Kidney (tissue), 14 donors: ENCODE results near the gene CIRBP. TPM values are rescaled to one million over a fixed set of nuclear protein-coding genes. Genes with fewer than 3 reads are reported as not detected.

Experiments used
- DNase-seq, 5 donors: peaks; one replicate each; pipeline ENCODE4 v3.0.0-alpha.2; 2013 to 2020
- FAIRE-seq: peaks from 2 replicates; lab custom pipeline; 2012; peaks lifted over from hg19 to GRCh38; lab: Jason Lieb, UNC
- H3K27ac ChIP-seq, 2 donors: one replicate each; pipeline ENCODE4 v1.7.0; 2013; ENCODE audit warnings: low read depth in 2 of 2, low read length in 2 of 2, inconsistent platforms in 1 of 2
- H3K27me3 ChIP-seq: one replicate; pipeline ENCODE4 v1.7.1; 2013; ENCODE audit warnings: low read length, inconsistent platforms; ENCODE audit not compliant: control insufficient read depth, insufficient read depth
- H3K36me3 ChIP-seq, 3 donors: one replicate each; pipeline versions ENCODE4 v1.7.0 to v1.7.1; 2013; ENCODE audit warnings: low read length in 3 of 3, control low read depth in 1 of 3, inconsistent platforms in 1 of 3; ENCODE audit not compliant: insufficient read depth in 3 of 3, control insufficient read depth in 2 of 3
- H3K4me1 ChIP-seq, 3 donors: one replicate each; pipeline versions ENCODE4 v1.7.0 to v1.7.1; 2013; ENCODE audit warnings: low read length in 3 of 3, inconsistent platforms in 1 of 3, low read depth in 1 of 3; ENCODE audit not compliant: control insufficient read depth in 2 of 3, insufficient read depth in 2 of 3
- H3K4me3 ChIP-seq, 3 donors: one replicate each; pipeline versions ENCODE4 v1.7.0 to v1.8.1; 2013; ENCODE audit warnings: low read length in 3 of 3, control low read depth in 1 of 3, inconsistent platforms in 1 of 3
- H3K9ac ChIP-seq, 3 donors: one replicate each; pipeline versions ENCODE4 v1.7.0 to v1.7.1; 2013; ENCODE audit warnings: low read length in 3 of 3, control low read depth in 1 of 3, inconsistent platforms in 1 of 3
- H3K9me3 ChIP-seq, 3 donors: one replicate each; pipeline versions ENCODE4 v1.7.0 to v1.7.1; 2013; ENCODE audit warnings: low read length in 3 of 3, control low read depth in 1 of 3, inconsistent platforms in 1 of 3; ENCODE audit not compliant: control insufficient read depth in 2 of 3, insufficient read depth in 1 of 3
- CTCF ChIP-seq: IDR thresholded peaks from 3 replicates; pipeline ENCODE4 v1.5.1; 2012; ENCODE audit warnings: mild to moderate bottlenecking, moderate library complexity, borderline replicate concordance; ENCODE audit not compliant: insufficient read depth; ENCODE audit errors: extremely low read depth
- intact Hi-C: fragments of 100-400 bp; cut with DNase I; formaldehyde crosslinking; loops from one replicate; pipeline ENCODE4 v1.11.1; 2022
- polyA plus RNA-seq: library from polyadenylated mRNA; stranded (reverse); fragments of 350-450 nt; fragmentation: Illumina TruSeq; extraction: RNeasy Lipid Tissue Mini Kit (QIAGEN cat#74804); gene quantifications from one replicate; pipeline ENCODE4 v1.2.3, GENCODE V29; 2014; ENCODE audit warnings: low read depth, low replicate concordance; ENCODE audit not compliant: insufficient read depth
- total RNA-seq: library from RNA; stranded (reverse); fragmentation: NEBNext Ultra II Directional; extraction: Animal tissue kit (Norgen Biotek cat#: 25700); gene quantifications from one replicate; pipeline ENCODE4 v1.2.1, GENCODE V29; 2021
- donor health status: control.
- donor health status: control.
- donor health status: control.
- donor health status: control.
- donor health status: control.
- donor health status: DM: yes; HTN: yes; CAD: no.
- donor health status: Normal renal cell carcinoma (clear cell type).

CIRBP gene
- total and polyA plus RNA-seq, 2 donors from 2014 or later = 408 to 533 TPM

- peaks cover 2 to 21% (median 4%) of the 10 kb centered on the region in 3 donors for H3K36me3 ChIP-seq
- no peaks in the 10 kb centered on the region for H3K9me3 ChIP-seq
- no peak overlapping the region for H3K4me3 ChIP-seq
- TF ChIP-seq CTCF = no peak
- no peaks in the 10 kb centered on the region for H3K27me3 ChIP-seq
- DNase-seq (no peak), FAIRE-seq (no peak)
- no peak overlapping the region for H3K9ac ChIP-seq
- intact Hi-C loops = no loop called here
- no peak overlapping the region for H3K27ac ChIP-seq
- H3K4me1 ChIP-seq = peaks cover 0 to 26% (median 9%) of the 10 kb centered on the region in 3 donors
Observed at GRCh38 chr19:1278074-1278473, 8.9 kb downstream of the CIRBP start.

GRCh38 chr19:1278713-1279660 lies 9.9 kb downstream of the CIRBP start:
- Histone ChIP-seq H3K4me3 (no peak overlapping the region), H3K9me3 (no peaks in the 10 kb centered on the region), H3K27me3 (no peaks in the 10 kb centered on the region), H3K4me1 (peaks cover 0 to 21% (median 4%) of the 10 kb centered on the region in 3 donors), H3K36me3 (peaks cover 0 to 12% (median 0%) of the 10 kb centered on the region in 3 donors), H3K27ac (no peak overlapping the region), H3K9ac (no peak overlapping the region)
- DNase-seq = no peak
- FAIRE-seq = no peak
- intact Hi-C loops = no loop called here
- TF ChIP-seq CTCF = no peak

- peak; percentile 97 for TF ChIP-seq CTCF
- H3K27me3 ChIP-seq = no peaks in the 10 kb centered on the region
- no peak overlapping the region for H3K27ac ChIP-seq
- peak; percentile 90 to 94 (median 91) for DNase-seq
- intact Hi-C loops = no loop called here
- FAIRE-seq = no peak
- H3K4me3 ChIP-seq = no peak overlapping the region
- no peak overlapping the region for H3K9ac ChIP-seq
- peaks cover 0 to 8% (median 0%) of the 10 kb centered on the region in 3 donors for H3K36me3 ChIP-seq
- H3K9me3 ChIP-seq = no peaks in the 10 kb centered on the region
- H3K4me1 ChIP-seq = peaks cover 0 to 12% (median 0%) of the 10 kb centered on the region in 3 donors
Observed at GRCh38 chr19:1279782-1280341, 10.7 kb downstream of the CIRBP start.
